C4-2B (cell line): Measurements from ENCODE around the gene PRKCB.

ENCODE experiments used
- CTCF ChIP-seq: fragments of 450-650 bp; conservative IDR thresholded peaks from 2 replicates; pipeline ENCODE4 v1.5.1; 2017; ENCODE audit warnings: mild to moderate bottlenecking
- ZFX ChIP-seq: fragments of 450-650 bp; IDR thresholded peaks from 2 replicates; pipeline ENCODE4 v1.6.1; 2017

DNA sequence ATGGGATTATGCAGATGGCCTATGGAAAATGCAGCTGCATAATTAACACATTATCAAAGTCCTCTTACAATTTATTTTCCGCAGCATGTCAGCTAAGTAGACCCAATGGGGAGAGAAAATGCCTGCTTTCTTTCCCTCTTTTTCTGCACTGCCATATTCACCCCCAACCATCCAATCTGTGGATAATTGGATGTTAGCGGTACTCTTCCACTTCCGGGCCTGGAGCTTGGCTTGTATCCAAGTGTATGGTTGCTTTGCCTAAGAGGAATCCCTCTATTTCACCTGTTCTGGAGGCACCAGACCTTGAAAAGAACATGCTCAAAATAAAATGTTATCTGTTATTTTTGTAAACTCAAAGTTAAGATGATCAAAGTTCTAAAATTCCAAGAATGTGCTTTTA lies 379.2 kb downstream of the PRKCB start:
- no peak for TF ChIP-seq CTCF
- TF ChIP-seq ZFX, result no peak
